Measurements from ENCODE around the gene ATP1B1. TPM values are rescaled to one million over a fixed set of nuclear protein-coding genes. Genes with fewer than 3 reads are reported as not detected.

ATP1B1 gene
- total and polyA plus RNA-seq, 2 of the 8 experiments (the other 6 are each of a cell fraction or from before 2014, with no cell fraction given), result 16.3 to 76.5 TPM

DNA sequence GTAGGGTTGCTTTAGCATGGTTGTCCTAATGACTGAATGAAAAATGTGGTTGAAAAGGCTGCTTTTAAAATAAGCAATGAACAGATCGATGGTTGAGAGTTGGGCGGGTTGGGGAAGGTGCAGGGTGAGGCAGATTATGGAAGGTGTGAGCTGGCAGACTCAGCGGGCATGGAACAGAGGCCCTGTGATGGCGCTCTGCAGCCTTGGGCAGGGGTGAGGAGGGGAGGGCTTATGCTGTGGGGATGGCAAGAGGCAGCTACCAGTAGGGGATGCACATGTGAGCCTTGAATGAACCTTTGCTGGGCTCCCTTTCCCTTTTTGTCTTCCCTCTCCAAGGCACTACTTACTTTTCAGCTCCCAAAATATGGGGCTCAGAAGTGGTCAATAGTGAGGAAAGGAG lies 30.9 kb downstream of the ATP1B1 start:
- H3K36me3 ChIP-seq (ENCODE audit: control insufficient read depth in 2 of 4, insufficient read depth in 4 of 4, low read length in 3 of 4), result peaks cover 0 to 4% (median 1%) of the 10 kb centered on the region in 4 experiments; a peak in 2 of 8 replicates
- 94% methylated on average over 4 of the region's 4 CpGs; no CpG with 5 or more reads in 1 of the 2 experiments for WGBS, 2 experiments (ENCODE audit: extremely low coverage in 1 of 2, insufficient coverage in 1 of 2, insufficient read length in 1 of 2, insufficient replicate concordance in 2 of 2, low coverage in 1 of 2, low lambda C conversion rate in 2 of 2, missing lambda C conversion rate in 1 of 2)
- H4K91ac ChIP-seq (replicated peaks; ENCODE audit: insufficient read length, low read length), result no peak overlapping the region
- ChIA-PET CTCF (ENCODE audit: partially characterized antibody) (interaction anchor here (1.7 kb wide), 1 partner anchor 33 kb away, joined by 4 read pairs; no protein-coding TSS in a partner anchor), POLR2A (ENCODE audit: partially characterized antibody) (no interaction called here)
- H3K56ac ChIP-seq (replicated peaks; ENCODE audit: insufficient read length, low read depth, low read length), result no peak overlapping the region
- no peak overlapping the region for H3K4ac ChIP-seq (replicated peaks; ENCODE audit: insufficient read length, low read depth, low read length)
- H2AFZ ChIP-seq (ENCODE audit: low read length), result no peak overlapping the region
- no peak overlapping the region for H3K23ac ChIP-seq (ENCODE audit: insufficient read length)
- H3K23me2 ChIP-seq (ENCODE audit: low read depth, low read length), result no peaks in the 10 kb centered on the region
- no peak overlapping the region for H4K5ac ChIP-seq (ENCODE audit: insufficient read length, low read depth, low read length)
- no peaks in the 10 kb centered on the region for H3K9me3 ChIP-seq (ENCODE audit: insufficient read depth in 2 of 2, low read depth in 1 of 2, low read length in 1 of 2)
- no peaks in the 10 kb centered on the region for H3K79me2 ChIP-seq (ENCODE audit: control insufficient read depth in 1 of 2, insufficient read depth in 2 of 2, low read length in 2 of 2)
- no peaks in the 10 kb centered on the region for H3K79me1 ChIP-seq (ENCODE audit: low read depth, low read length)
- no peak overlapping the region for H3K14ac ChIP-seq (ENCODE audit: insufficient read length)
- H2BK20ac ChIP-seq (ENCODE audit: low read length), result no peak overlapping the region
- H2BK12ac ChIP-seq (ENCODE audit: low read depth, low read length), result no peak overlapping the region
- no peak overlapping the region for H2AK5ac ChIP-seq (ENCODE audit: low read depth, low read length)
- H3K9ac ChIP-seq (replicated peaks in 1 of 4; ENCODE audit: extremely low read depth in 1 of 4, low read depth in 3 of 4, low read length in 3 of 4), result no peak overlapping the region
- no peak overlapping the region for H2BK120ac ChIP-seq (replicated peaks; ENCODE audit: low read depth, low read length)
- no peak overlapping the region for H3K18ac ChIP-seq (ENCODE audit: extremely low read depth, low read length)
- no peak overlapping the region for H3K4me3 ChIP-seq (ENCODE audit: extremely low read depth in 1 of 4, insufficient read depth in 2 of 4, low read depth in 3 of 4, low read length in 4 of 4)
- no peaks in the 10 kb centered on the region for H3K27me3 ChIP-seq (replicated peaks in 1 of 4; ENCODE audit: control insufficient read depth in 3 of 4, extremely low read depth in 1 of 4, insufficient read depth in 3 of 4, low read length in 3 of 4)
- H4K20me1 ChIP-seq (replicated peaks in 1 of 2; ENCODE audit: control insufficient read depth in 1 of 2, insufficient read depth in 2 of 2, low read length in 2 of 2), result no peaks in the 10 kb centered on the region
- peak overlapping the region; percentile 57; the same call in 1 of the 2 replicates for H4K8ac ChIP-seq (ENCODE audit: extremely low read depth, insufficient read depth, low read length)
- H3K4me2 ChIP-seq (ENCODE audit: insufficient read depth in 1 of 2, low read depth in 2 of 2, low read length in 2 of 2), result no peak overlapping the region
- FAIRE-seq (no peak), DNase-seq (ENCODE audit: low read depth in 1 of 2, low spot score in 2 of 2) (no peak)
- peaks cover 0 to 5% (median 0%) of the 10 kb centered on the region in 4 experiments; a peak in 1 of 7 replicates for H3K4me1 ChIP-seq (replicated peaks in 1 of 4; ENCODE audit: control insufficient read depth in 3 of 4, insufficient read depth in 4 of 4, low read length in 3 of 4)
- no peak overlapping the region for H2BK5ac ChIP-seq (ENCODE audit: low read depth, low read length)
- H3K27ac ChIP-seq (ENCODE audit: low read depth, low read length), result no peak overlapping the region
- no peak overlapping the region for H2BK15ac ChIP-seq (ENCODE audit: low read length)
- TF ChIP-seq MAFK (IDR thresholded peaks at IDR 0.05; ENCODE audit: low read depth, low read length), result no peak
- TF ChIP-seq CEBPB (IDR thresholded peaks at IDR 0.05; ENCODE audit: low read depth, low read length), result no peak
- TF ChIP-seq TCF12 (IDR thresholded peaks at IDR 0.05; ENCODE audit: low read depth, low read length), result no peak
- TF ChIP-seq RAD21 (IDR thresholded peaks at IDR 0.05 in 1 of 2, conservative IDR thresholded peaks at IDR 0.05 in 1 of 2; ENCODE audit: low read depth in 2 of 2, low read length in 2 of 2), result no peak
- TF ChIP-seq CTBP2 (IDR thresholded peaks at IDR 0.05; ENCODE audit: borderline replicate concordance, insufficient read depth, insufficient read length, low read length), result no peak
- no peak for TF ChIP-seq SIRT6 (IDR thresholded peaks at IDR 0.05; ENCODE audit: low read length)
- TF ChIP-seq PHF8 (conservative IDR thresholded peaks at IDR 0.05; ENCODE audit: low read depth, low read length), result no peak
- no peak for TF ChIP-seq POLR2AphosphoS5 (IDR thresholded peaks at IDR 0.05; ENCODE audit: low read depth, low read length)
- TF ChIP-seq, protein P1, sequence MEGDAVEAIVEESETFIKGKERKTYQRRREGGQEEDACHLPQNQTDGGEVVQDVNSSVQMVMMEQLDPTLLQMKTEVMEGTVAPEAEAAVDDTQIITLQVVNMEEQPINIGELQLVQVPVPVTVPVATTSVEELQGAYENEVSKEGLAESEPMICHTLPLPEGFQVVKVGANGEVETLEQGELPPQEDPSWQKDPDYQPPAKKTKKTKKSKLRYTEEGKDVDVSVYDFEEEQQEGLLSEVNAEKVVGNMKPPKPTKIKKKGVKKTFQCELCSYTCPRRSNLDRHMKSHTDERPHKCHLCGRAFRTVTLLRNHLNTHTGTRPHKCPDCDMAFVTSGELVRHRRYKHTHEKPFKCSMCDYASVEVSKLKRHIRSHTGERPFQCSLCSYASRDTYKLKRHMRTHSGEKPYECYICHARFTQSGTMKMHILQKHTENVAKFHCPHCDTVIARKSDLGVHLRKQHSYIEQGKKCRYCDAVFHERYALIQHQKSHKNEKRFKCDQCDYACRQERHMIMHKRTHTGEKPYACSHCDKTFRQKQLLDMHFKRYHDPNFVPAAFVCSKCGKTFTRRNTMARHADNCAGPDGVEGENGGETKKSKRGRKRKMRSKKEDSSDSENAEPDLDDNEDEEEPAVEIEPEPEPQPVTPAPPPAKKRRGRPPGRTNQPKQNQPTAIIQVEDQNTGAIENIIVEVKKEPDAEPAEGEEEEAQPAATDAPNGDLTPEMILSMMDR (IDR thresholded peaks at IDR 0.05; ENCODE audit: control extremely low read depth in 1 of 3, insufficient read depth in 1 of 3, low read depth in 1 of 3, low read length in 3 of 3), result no peak
- TF ChIP-seq RXRA (IDR thresholded peaks at IDR 0.05; ENCODE audit: insufficient read depth, low read depth, low read length), result no peak
- TF ChIP-seq EP300 (IDR thresholded peaks at IDR 0.05; ENCODE audit: borderline replicate concordance in 1 of 2, low read depth in 2 of 2, low read length in 2 of 2), result no peak
- TF ChIP-seq SP4 (IDR thresholded peaks at IDR 0.05; ENCODE audit: low read length), result no peak

All from H1 (cell line).